Jurkat, Clone E6-1 (cell line): ENCODE data around the gene SAMM50.

ENCODE experiments used
- DNase-seq: peaks from one replicate; pipeline ENCODE4 v3.0.0-alpha.2; 2011; ENCODE audit warnings: low read depth, low spot score
- H3K4me3 ChIP-seq: 2 replicates; pipeline ENCODE4 v1.5.1; 2011; ENCODE audit warnings: mild to moderate bottlenecking, low read length, control low read depth, moderate library complexity

SAMM50 gene

GRCh38 chr22:44023404-44024287, 68.4 kb downstream of the SAMM50 start:
- DNase-seq = no peak
- H3K4me3 ChIP-seq = no peak overlapping the region

- DNase-seq = no peak
- no peak within 1 kb of the TSS for H3K4me3 ChIP-seq
Observed at GRCh38 chr22:44024288-44024921, 69.2 kb downstream of the SAMM50 start, which contains the start of gene PARVB. PARVB (plus strand) TSS chr22:44024302; CDS start chr22:44024340, 38 bp downstream.

GRCh38 chr22:44025171-44026065, 70.2 kb downstream of the SAMM50 start:
- H3K4me3 ChIP-seq = no peak overlapping the region
- DNase-seq = no peak

GRCh38 chr22:44026066-44026629, 70.9 kb downstream of the SAMM50 start:
- no peak overlapping the region for H3K4me3 ChIP-seq
- DNase-seq = no peak

- DNase-seq = no peak
- no peak overlapping the region for H3K4me3 ChIP-seq
Observed at GRCh38 chr22:44026630-44027511, 71.6 kb downstream of the SAMM50 start.

- H3K4me3 ChIP-seq = no peak overlapping the region
- DNase-seq = no peak
Observed at GRCh38 chr22:44028091-44028490, 72.8 kb downstream of the SAMM50 start.

GRCh38 chr22:44029069-44029468, 73.8 kb downstream of the SAMM50 start:
- no peak overlapping the region for H3K4me3 ChIP-seq
- no peak for DNase-seq

GRCh38 chr22:44030051-44030701, 74.9 kb downstream of the SAMM50 start:
- DNase-seq = no peak
- no peak overlapping the region for H3K4me3 ChIP-seq

- DNase-seq = no peak
- H3K4me3 ChIP-seq = no peak overlapping the region
Observed at GRCh38 chr22:44030702-44031082, 75.5 kb downstream of the SAMM50 start.

- H3K4me3 ChIP-seq = no peak overlapping the region
- no peak for DNase-seq
Observed at GRCh38 chr22:44031158-44031952, 76.1 kb downstream of the SAMM50 start.

GRCh38 chr22:44032126-44032730, 77.0 kb downstream of the SAMM50 start:
- H3K4me3 ChIP-seq = no peak overlapping the region
- DNase-seq = no peak

GRCh38 chr22:44033287-44033686, 78.0 kb downstream of the SAMM50 start:
- no peak overlapping the region for H3K4me3 ChIP-seq
- DNase-seq = no peak

GRCh38 chr22:44033694-44034093, 78.5 kb downstream of the SAMM50 start:
- no peak for DNase-seq
- no peak overlapping the region for H3K4me3 ChIP-seq

- no peak overlapping the region for H3K4me3 ChIP-seq
- DNase-seq = no peak
Observed at GRCh38 chr22:44037519-44038375, 82.5 kb downstream of the SAMM50 start.

GRCh38 chr22:44039566-44040171, 84.4 kb downstream of the SAMM50 start:
- H3K4me3 ChIP-seq = no peak overlapping the region
- no peak for DNase-seq
